HepG2 (cell line): ENCODE results near the gene KRTAP5-4. TPM values are rescaled to one million over a fixed set of nuclear protein-coding genes. Genes with fewer than 3 reads are reported as not detected.
"Not testable (repeated sequence)": the region's sequence is repeated elsewhere in the genome, so short reads cannot be mapped to it uniquely, and the experiment has no call there.

Source experiments
- ATAC-seq: fragments of 200-7000 bp; cut with Tn5 transposase; 3 replicates; pipeline ENCODE4 v1.9.1; 2020; ENCODE audit warnings: mild to moderate bottlenecking, moderate library complexity
- BruUV-seq: library from RNA; stranded (reverse); fragments of 400-500 nt; replicated peaks from 2 replicates; lab custom pipeline; 2021; lab: Mats Ljungman, UMichigan
- CTCF ChIA-PET: fragments of 300-600 bp; formaldehyde crosslinking; extraction: SDS; loops from one replicate; lab custom pipeline; 2021; ENCODE audit warnings: low total read pairs, inconsistent platforms, low intra/inter-chr PET ratio; lab: Yijun Ruan, JAX
- POLR2A ChIA-PET: fragments of 350-600 bp; sonication (Branson Sonifier 250); formaldehyde crosslinking; loops from one replicate; lab custom pipeline; 2020; ENCODE audit warnings: antibody characterized with exemption, inconsistent platforms; lab: Yijun Ruan, JAX
- DNase-seq: peaks from one replicate; pipeline ENCODE4 v3.0.0-alpha.2; 2015; ENCODE audit warnings: low spot score
- FAIRE-seq: peaks from 3 replicates; lab custom pipeline; 2011; peaks lifted over from hg19 to GRCh38; lab: Jason Lieb, UNC
- H2AFZ ChIP-seq: one replicate; pipeline ENCODE4 v1.6.1; 2011; ENCODE audit warnings: low read length, inconsistent platforms
- H3K27ac ChIP-seq: fragments of 300-600 bp; 3 replicates; pipeline ENCODE4 v1.8.0; 2011; ENCODE audit warnings: mixed run types, mild to moderate bottlenecking, mixed read lengths, low read length, inconsistent platforms; ENCODE audit not compliant: insufficient read depth; ENCODE audit errors: extremely low read length
- H3K27me3 ChIP-seq, 2 experiments: fragments of 200-600 bp in 1 of 2; 2 replicates in 1 of 2; 3 replicates in 1 of 2; pipeline versions ENCODE4 v1.6.0 to v1.8.0; 2011; ENCODE audit warnings: low read length in 2 of 2, mild to moderate bottlenecking in 2 of 2, moderate library complexity in 2 of 2, inconsistent platforms in 1 of 2; ENCODE audit not compliant: insufficient read depth in 2 of 2, control insufficient read depth in 1 of 2
- H3K36me3 ChIP-seq, 2 experiments: fragments of 200-600 bp in 1 of 2; replicated peaks in 1 of 2; 2 replicates in 1 of 2; 3 replicates in 1 of 2; pipeline versions ENCODE4 v1.5.1 to v1.8.0; 2011; ENCODE audit warnings: low read length in 2 of 2, inconsistent platforms in 1 of 2; ENCODE audit not compliant: insufficient read depth in 2 of 2, control insufficient read depth in 1 of 2
- H3K4me1 ChIP-seq: 2 replicates; pipeline ENCODE4 v1.5.1; 2012; ENCODE audit warnings: low read length, inconsistent platforms; ENCODE audit not compliant: insufficient read depth
- H3K4me2 ChIP-seq: 2 replicates; pipeline ENCODE4 v1.6.0; 2011; ENCODE audit warnings: low read depth, low read length, inconsistent platforms
- H3K4me3 ChIP-seq, 3 experiments: fragments of 200-600 bp in 1 of 3; sonication (generic), shearing (Covaris generic) in 1 of 3; replicated peaks in 1 of 3; 2 replicates each; pipeline ENCODE4 v1.5.1; 2011 to 2016; ENCODE audit warnings: low read length in 3 of 3, inconsistent platforms in 2 of 3, low read depth in 2 of 3, mild to moderate bottlenecking in 2 of 3, control low read depth in 1 of 3, mixed read lengths in 1 of 3; ENCODE audit not compliant: insufficient read depth in 1 of 3
- H3K79me2 ChIP-seq: one replicate; pipeline ENCODE4 v1.6.1; 2011; ENCODE audit warnings: low read length, inconsistent platforms; ENCODE audit not compliant: insufficient read depth
- H3K9ac ChIP-seq: 2 replicates; pipeline ENCODE4 v1.6.0; 2011; ENCODE audit warnings: mild to moderate bottlenecking, low read depth, low read length, inconsistent platforms; ENCODE audit not compliant: insufficient read depth
- H3K9me3 ChIP-seq: 2 replicates; pipeline ENCODE4 v1.5.1; 2012; ENCODE audit warnings: mild to moderate bottlenecking, low read length
- H4K20me1 ChIP-seq: 2 replicates; pipeline ENCODE4 v1.6.0; 2011; ENCODE audit warnings: inconsistent platforms, mild to moderate bottlenecking, low read length, moderate library complexity; ENCODE audit not compliant: insufficient read depth
- AKAP8 ChIP-seq: sonication (generic); formaldehyde crosslinking; IDR thresholded peaks from 2 replicates; pipeline ENCODE4 v1.5.1; 2020; ENCODE audit warnings: mild to moderate bottlenecking, missing genetic modification reagents
- BRD4 ChIP-seq: sonication (generic); formaldehyde crosslinking; IDR thresholded peaks from 2 replicates; pipeline ENCODE4 v1.4.0; 2020; ENCODE audit warnings: missing genetic modification reagents
- HOXA3 ChIP-seq: sonication (generic); formaldehyde crosslinking; IDR thresholded peaks from 2 replicates; pipeline ENCODE4 v1.5.0; 2020; ENCODE audit warnings: missing genetic modification reagents
- KLF16 ChIP-seq, 2 experiments: sonication (generic) in 1 of 2; formaldehyde crosslinking in 1 of 2; IDR thresholded peaks; 2 replicates each; pipeline versions ENCODE4 v1.6.1 to v1.8.0; 2016 to 2023; ENCODE audit warnings: missing genetic modification reagents in 2 of 2, missing compliant biosample characterization in 1 of 2
- SP4 ChIP-seq: sonication (generic); formaldehyde crosslinking; IDR thresholded peaks from 2 replicates; pipeline ENCODE4 v1.8.1; 2023; ENCODE audit warnings: mild to moderate bottlenecking, missing genetic modification reagents
- ZBTB38 ChIP-seq: sonication (generic); formaldehyde crosslinking; IDR thresholded peaks from 2 replicates; pipeline ENCODE4 v1.5.1; 2020; ENCODE audit warnings: mild to moderate bottlenecking, missing genetic modification reagents
- ZNF225 ChIP-seq: sonication (generic); formaldehyde crosslinking; IDR thresholded peaks from 2 replicates; pipeline ENCODE4 v1.4.0; 2020; ENCODE audit warnings: mild to moderate bottlenecking, missing genetic modification reagents
- ZNF687 ChIP-seq: sonication (generic); formaldehyde crosslinking; IDR thresholded peaks from 2 replicates; pipeline ENCODE4 v1.5.1; 2020; ENCODE audit warnings: mild to moderate bottlenecking, missing genetic modification reagents, moderate library complexity
- ZNF788 ChIP-seq: sonication (generic); formaldehyde crosslinking; IDR thresholded peaks from 2 replicates; pipeline ENCODE4 v1.5.0; 2020; ENCODE audit warnings: mild to moderate bottlenecking, missing genetic modification reagents, borderline replicate concordance
- WGBS: methylation state at CpG from one replicate; pipeline ENCODE4 v1.1.6; 2017; ENCODE audit warnings: low lambda C conversion rate; 5-methylcytosine and 5-hydroxymethylcytosine counted together
- in situ Hi-C: cut with HindIII; loops from 2 replicates; pipeline ENCODE4 v1.10.0; 2017; ENCODE audit warnings: low pct_unique_long_range_greater_than_20kb; ENCODE audit not compliant: extremely low pct_ligation_motif_present
- intact Hi-C: fragments of 100-400 bp; cut with micrococcal nuclease; formaldehyde crosslinking; loops from one replicate; pipeline ENCODE4 v1.10.0; 2022; ENCODE audit not compliant: unreplicated experiment
- polyA plus RNA-seq, 8 experiments: library from polyadenylated mRNA; depleted of rRNA in 3 of 8; stranded (reverse) in 7 of 8; unstranded in 1 of 8; fragments of >200 nt; fragmentation: Illumina TruSeq in 4 of 8; extraction: Trizol in 4 of 8; gene quantifications; 2 replicates each; pipeline versions ENCODE4 v1.2.1 to v1.2.3, GENCODE V29; 2011 to 2016; ENCODE audit warnings: low read depth in 4 of 8, missing spikeins in 1 of 8, mixed read lengths in 1 of 8; ENCODE audit not compliant: insufficient read depth in 1 of 8
- total RNA-seq, 5 experiments: library from RNA; depleted of rRNA; stranded (reverse); fragments of >200 nt; fragmentation: Illumina TruSeq; extraction: Trizol; gene quantifications; 2 replicates each; pipeline ENCODE4 v1.2.3, GENCODE V29; 2016; ENCODE audit warnings: low read depth in 1 of 5

Gene KRTAP5-4
- total and polyA plus RNA-seq, 2 of the 13 experiments (the other 11 are each of a cell fraction or from before 2014, with no cell fraction given): not detected

GRCh38 chr11:1670905-1671371 is 49.0 kb upstream of the KRTAP5-4 start (continued):
- 0 out of 2 replicates have a peak, but pooled peaks have one; percentile 28 for TF ChIP-seq ZNF788 (CRISPR knock-in tag)
- 0 out of 2 replicates have a peak, but pooled peaks have one; percentile 20 for TF ChIP-seq SP4 (CRISPR knock-in tag)
- no peak for TF ChIP-seq KLF16 (CRISPR knock-in tag; IDR thresholded peaks at IDR 0.05)
- 0 out of 2 replicates have a peak, but pooled peaks have one; percentile 30 for TF ChIP-seq AKAP8
- TF ChIP-seq, all 625 proteins: peak for 10

- POLR2A ChIA-PET: interaction anchor here (7.2 kb wide), 1 partner anchor 21 kb away, joined by 141 read pairs; no protein-coding TSS in a partner anchor
These were observed 48.5 kb upstream of the KRTAP5-4 start for GRCh38 chr11:1670457-1670856.

GRCh38 chr11:1669546-1670218 is 47.7 kb upstream of the KRTAP5-4 start:
- in situ Hi-C loops: no loop called here
- no peaks in the 10 kb centered on the region for H4K20me1 ChIP-seq
- intact Hi-C loops: no loop called here
- FAIRE-seq: no peak
- TF ChIP-seq ZBTB38 (peak; percentile 61), HOXA3 (0 out of 2 replicates have a peak, but pooled peaks have one; percentile 24), ZNF687 (CRISPR knock-in tag) (peak; percentile 77), ZNF225 (CRISPR knock-in tag) (no peak), BRD4 (CRISPR knock-in tag) (0 out of 2 replicates have a peak, but pooled peaks have one; percentile 26)
- ChIA-PET POLR2A (no interaction called here), CTCF (no interaction called here)
- WGBS: 97% methylated on average over 20 of the region's 21 CpGs
- no peak overlapping the region for H3K9ac ChIP-seq
- DNase-seq: no peak
- no peaks in the 10 kb centered on the region for H3K27me3 ChIP-seq
- H3K79me2 ChIP-seq: no peaks in the 10 kb centered on the region
- peaks cover 61% of the 10 kb centered on the region for H3K4me1 ChIP-seq
- ATAC-seq: no peak
- H3K36me3 ChIP-seq: no peaks in the 10 kb centered on the region
- no peak overlapping the region for H2AFZ ChIP-seq
- H3K4me3 ChIP-seq: no peak overlapping the region
- no peak overlapping the region for H3K4me2 ChIP-seq
- H3K27ac ChIP-seq: peak overlapping the region; percentile 50
- BruUV-seq: no TSS peak
- H3K9me3 ChIP-seq: no peaks in the 10 kb centered on the region

More at GRCh38 chr11:1670457-1670856, 48.5 kb upstream of the KRTAP5-4 start:
- 100% methylated on average over 1 of the region's 1 CpG for WGBS
- H3K36me3 ChIP-seq, in situ Hi-C loops, DNase-seq, H2AFZ ChIP-seq, H3K27me3 ChIP-seq, intact Hi-C loops, H3K4me2 ChIP-seq, BruUV-seq, H3K4me3 ChIP-seq, H4K20me1 ChIP-seq, H3K9me3 ChIP-seq, ATAC-seq, CTCF ChIA-PET, H3K79me2 ChIP-seq: not testable (repeated sequence)
- Histone ChIP-seq H3K27ac (peak overlapping the region; percentile 50), H3K4me1 (peaks cover 69% of the 10 kb centered on the region), H3K9ac (peak overlapping the region; percentile 34; the same call in 1 of the 2 replicates)
- peak; percentile 30 for FAIRE-seq
